Measurements from ENCODE around the gene TMEM44.

The TMEM44 gene, protein sequence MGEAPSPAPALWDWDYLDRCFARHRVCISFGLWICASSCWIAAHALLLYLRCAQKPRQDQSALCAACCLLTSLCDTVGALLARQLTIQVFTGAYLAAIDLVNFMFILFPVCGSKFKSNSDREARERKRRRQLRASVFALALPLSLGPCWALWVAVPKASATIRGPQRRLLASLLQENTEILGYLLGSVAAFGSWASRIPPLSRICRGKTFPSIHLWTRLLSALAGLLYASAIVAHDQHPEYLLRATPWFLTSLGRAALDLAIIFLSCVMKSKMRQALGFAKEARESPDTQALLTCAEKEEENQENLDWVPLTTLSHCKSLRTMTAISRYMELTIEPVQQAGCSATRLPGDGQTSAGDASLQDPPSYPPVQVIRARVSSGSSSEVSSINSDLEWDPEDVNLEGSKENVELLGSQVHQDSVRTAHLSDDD

DNA sequence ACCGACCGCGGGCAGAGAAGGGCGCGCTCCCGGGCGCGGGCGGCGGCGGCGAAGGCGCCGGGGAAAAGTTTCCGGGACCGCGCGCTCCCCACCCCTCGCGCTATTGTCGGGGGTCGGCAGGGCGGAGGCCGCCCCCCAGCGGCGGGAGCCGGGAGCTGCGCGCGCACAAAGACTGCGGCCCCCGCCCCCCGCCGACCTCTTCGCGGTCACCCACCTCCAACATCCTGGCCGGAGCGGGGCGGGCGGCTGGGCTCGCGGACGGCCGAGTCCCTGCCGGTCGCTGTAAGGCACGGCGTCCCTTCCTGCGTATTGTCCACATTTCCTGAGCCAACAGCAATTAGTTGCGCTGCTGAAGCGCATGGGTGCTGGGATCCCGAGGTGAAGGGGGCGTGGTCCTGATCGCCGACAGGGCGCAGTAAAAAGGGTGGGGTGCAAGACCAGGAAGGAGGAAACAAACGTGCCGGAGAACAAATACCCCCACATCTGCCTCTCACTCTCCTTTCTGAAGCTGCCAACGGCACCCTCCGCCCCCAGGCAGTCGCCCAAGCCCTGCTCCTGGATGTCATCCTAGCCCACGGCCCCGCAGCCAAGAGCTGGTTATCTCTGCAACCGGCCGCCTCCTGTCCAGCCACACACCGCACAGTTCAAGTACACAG is at the start of gene TMEM44:
Gene TMEM44 (minus strand): TSS at position 71 of the 656 bp plus-strand sequence. CDS start 204 bp downstream, outside the sequence.
- peak; percentile 52 for DNase-seq

DNA sequence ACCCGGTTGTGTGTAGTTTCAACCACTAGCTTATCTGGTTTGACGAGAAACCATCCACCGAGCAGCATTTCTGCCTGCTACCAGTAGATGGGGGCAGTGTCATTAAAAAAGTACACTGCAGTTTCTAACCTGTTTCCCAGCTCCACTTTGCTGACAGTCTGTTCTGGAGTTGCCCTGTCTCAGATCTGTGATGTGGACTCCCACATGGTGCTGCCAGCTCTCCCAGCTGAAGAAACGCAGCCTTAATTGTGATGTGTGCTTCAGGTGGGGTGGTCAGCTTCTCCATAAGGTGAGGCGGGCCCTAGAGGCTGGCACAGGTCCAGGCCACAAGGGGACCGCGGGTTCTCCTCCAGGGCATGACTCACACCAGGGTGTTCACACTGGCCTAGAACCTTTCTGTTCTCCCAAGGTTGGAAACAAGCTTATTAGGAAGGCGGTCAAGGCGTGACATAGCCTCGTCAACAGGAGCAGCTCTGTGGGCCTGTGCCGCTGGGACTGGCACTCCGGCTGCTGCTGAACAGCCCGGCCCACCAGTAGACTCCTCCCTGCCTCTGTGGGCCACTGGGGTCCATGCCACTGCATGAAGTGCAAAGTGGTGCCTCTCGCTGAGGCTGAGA is 49.6 kb upstream of the TMEM44 start:
- DNase-seq: peak; percentile 86

DNA sequence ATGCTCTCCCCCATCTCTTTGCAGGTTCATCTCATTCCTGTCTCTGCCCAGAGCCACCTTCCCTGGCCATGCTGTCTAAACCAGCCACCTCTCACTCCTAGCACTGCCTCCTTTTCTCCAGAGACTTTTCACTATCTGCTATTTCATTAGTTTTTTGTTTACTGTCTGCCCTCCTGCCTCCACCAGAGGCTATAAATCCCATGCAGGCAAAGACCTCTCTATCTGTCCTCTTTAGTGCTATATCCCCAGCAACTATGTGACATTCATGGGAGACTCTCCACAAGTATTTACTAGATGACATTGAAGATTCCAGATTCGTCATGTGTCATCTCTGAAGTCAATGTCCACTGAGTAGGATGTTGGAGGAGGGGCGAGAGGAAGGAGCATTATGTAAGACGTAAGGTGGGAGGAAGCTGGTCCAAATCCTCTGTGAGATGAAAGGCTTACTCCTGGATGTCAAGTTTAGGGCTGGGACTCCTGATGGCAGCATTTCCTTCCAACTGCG is 49.0 kb upstream of the TMEM44 start:
- no peak for DNase-seq

DNA sequence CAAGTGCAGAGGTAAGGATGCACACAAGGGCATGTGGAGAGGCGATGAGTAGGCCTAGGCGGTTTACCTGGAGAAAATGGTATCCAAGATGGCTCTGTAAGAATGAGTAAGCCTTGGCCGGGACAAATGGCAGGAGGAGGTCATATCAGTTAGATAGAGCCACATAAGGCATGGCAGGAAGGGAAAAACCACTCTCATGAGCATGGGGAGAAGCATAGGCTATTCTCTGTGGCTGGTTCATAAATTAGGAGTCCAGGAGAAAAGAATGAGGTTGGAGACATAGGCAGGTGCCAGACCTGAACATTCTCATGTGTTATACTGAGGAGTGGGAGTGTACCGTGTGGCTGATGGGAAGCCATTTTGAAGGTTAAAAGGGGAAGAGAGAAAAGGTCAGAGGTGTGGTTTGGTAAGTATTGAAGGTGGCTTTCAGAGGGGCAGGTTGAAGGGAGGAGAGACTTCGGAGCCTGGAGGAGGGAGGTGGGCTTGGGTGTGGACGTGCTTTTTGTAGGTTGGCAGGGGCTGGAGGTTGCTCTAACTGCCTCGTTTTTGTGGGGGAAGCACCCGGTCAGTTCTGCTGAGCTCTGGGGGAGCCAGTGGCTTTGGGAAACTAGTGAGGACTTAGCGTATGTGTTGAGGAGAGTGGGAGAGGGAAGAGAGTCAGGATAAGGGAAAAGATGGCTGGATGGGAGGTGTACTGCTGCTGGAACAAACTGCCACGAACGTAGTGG is 47.8 kb upstream of the TMEM44 start:
- no peak for DNase-seq

DNA sequence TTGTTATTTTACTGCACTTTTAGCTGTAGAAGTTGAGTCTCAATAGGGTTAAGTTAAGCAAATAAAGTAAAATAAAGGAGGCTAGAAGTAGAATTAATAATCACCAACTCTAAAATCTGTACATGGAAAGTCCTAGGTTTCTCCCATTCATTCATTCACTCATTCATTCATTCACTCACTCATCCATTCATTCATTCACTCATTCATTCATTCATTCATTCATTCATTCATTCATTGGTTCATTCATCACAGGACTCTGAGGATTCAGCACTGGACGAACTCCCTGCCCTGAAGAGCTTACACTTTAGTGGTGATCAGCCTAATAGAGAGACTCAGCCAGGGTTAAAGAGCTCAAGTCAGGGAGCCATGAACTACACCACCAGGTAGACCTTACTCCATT is 43.3 kb upstream of the TMEM44 start:
- no peak for DNase-seq

DNA sequence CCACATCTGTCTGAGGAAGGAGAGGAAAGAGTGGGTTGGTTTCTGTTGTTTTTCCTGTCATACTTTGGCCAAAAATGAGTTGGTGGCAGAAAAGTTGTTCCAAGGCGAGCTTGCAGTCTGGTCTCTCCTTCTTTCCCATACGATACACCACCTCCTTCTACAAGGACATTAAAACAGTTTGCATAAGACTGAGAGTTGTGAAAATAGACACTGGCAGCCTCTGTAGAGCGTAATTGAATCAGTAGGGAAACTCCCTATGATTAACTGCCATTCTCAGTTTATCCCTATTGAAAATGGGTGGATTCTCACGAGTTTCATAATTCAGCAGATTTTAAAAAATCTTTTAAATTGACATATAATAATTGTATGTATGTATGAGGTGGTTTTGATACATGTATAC is 42.5 kb upstream of the TMEM44 start:
- DNase-seq: no peak

DNA sequence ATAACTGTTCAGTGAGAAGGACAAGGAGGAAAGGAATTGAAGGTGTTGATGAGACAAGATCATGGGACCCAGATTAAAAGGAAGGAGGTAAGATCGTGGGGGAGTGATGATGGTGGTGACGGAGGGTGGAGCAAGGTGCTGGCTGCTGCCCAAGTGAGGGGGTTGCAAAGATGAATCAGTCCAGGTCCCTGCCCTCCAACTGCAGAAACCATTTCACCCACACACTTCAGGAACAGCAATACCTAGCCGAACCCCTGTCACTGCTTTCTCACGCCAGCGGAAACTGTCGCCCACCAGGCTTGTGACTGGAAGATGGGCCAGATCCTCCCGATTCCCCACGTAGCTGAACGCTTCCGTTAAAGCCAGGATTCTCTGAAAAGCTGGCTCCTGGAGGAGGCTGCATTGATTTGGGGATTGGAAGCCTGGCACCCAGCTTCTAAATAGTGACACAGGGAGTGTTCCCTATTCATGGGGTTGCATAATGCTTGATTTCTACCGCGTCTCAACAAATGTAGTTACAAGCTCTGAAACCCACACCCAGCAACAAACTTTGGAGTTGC is 41.9 kb upstream of the TMEM44 start:
- DNase-seq: no peak

DNA sequence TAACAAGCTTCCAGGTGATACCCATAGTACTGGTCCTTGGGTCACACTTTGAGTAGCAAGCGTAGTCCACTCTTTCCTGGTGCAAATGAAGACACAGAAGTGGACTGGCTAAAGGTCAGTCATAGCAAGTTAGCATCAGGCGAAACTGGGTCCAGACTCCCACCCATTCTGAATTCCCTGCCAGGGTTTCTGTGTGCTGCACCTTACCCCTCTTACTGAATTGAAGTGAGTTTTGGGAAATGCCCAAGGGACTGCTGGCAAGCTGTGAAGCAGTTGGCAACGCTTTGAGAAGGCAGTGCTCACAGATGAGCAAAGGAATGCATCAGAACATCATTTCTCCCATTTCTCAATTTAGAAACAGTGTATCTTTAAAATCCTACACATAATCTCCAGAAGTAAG is 40.5 kb upstream of the TMEM44 start:
- no peak for DNase-seq

DNA sequence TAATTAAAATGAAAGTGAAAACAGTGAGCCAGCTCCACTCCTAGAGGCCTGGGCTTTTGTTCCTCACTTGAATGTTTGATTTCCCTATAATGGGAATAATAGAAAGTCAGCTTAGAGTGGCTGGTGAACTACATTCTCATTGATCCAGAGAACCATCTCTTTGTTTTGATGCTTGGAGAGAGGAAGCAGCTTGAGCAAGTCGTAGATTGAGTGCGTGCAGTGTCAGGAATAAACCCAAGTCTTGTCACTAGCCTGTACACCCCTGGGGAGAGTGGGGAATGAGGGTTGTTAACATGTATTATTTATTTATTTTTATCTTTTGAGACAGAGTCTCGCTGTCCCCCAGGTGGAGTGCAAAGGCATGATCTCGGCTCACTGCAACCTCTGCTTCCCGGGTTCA is 39.7 kb upstream of the TMEM44 start:
- no peak for DNase-seq

DNA sequence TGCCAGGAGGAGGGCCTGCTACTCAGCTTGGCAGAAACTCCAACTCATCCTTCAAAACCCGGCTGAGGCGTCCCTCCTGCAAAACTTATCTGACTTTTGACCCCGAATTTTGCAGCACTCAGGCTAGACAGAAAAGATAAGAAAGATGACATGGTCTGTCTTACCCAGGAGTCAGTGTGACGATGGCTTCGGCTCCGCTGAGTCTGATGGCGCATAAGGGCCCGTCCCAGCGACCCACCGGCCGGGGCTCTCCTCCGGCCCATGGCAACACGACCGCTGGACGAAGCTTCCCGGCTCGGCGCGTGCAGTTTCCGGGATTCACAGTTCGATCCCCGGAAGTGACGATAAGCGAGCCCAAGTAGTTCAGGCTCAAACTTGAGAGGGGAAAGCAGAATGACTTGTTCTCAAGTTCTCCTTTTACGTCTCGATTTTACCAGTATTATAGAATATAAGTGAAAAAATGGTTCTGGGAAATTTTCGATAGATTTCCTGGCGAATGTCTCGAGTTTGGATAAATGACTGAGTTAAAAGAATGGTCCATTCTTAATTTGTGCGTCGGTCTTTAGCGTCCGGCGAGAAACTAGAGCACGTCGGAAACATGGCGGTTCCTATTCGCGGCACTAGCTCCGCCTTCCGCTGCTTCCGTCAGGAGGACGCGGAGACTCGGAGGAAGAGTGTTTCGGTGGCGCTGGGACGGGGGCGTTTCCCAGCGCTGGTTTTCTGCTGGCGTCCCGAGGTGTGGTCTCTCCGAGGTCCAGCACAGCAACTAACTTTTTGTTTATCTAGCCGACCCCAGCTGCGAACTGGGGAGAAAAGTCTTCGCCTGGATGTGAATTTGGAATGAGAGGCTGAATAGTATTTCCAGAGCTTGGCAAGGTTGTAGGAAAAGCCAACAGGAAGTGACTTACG is 38.9 kb upstream of the TMEM44 start, which contains the start of gene LSG1:
Gene LSG1 (minus strand): TSS at position 292 of the 909 bp plus-strand sequence. CDS start 29 bp downstream, at position 263.
- DNase-seq: peak; percentile 94

DNA sequence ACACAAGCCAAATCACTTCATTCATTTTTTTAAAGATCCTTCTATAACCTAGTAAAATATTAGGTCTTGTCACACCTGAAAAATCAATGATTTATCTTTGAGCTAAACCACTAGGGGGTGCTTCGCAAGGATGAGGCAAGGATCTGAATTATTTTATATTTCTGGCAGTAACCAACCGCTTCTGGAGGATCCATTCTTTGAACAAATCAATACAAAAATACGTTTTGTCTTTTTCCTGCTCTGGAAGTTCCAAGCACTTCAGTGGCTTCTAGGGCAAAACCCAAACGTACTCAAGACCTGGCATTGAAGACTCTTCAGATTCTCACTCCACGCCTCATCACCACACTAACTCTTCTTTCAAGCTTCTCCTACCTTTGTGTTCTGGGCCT is 38.3 kb upstream of the TMEM44 start:
- DNase-seq: no peak

DNA sequence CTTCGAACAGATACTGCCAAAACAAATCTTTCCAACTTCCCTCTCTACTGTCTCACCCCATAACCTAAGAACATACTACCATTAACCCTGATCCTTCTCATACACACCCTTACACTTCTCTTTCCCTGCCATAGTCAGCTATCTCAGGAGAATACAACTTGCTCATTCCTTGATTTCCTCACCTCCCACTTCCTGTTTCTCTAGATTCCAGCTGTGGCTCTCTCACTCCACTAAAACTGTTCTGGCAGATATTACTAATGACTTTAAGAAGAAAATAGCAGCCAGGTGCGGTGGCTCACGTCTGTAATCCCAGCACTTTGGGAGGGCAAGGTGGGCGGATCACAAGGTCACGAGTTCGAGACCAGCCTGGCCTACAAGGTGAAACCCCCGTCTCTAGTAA is 34.1 kb upstream of the TMEM44 start:
- no peak for DNase-seq

DNA sequence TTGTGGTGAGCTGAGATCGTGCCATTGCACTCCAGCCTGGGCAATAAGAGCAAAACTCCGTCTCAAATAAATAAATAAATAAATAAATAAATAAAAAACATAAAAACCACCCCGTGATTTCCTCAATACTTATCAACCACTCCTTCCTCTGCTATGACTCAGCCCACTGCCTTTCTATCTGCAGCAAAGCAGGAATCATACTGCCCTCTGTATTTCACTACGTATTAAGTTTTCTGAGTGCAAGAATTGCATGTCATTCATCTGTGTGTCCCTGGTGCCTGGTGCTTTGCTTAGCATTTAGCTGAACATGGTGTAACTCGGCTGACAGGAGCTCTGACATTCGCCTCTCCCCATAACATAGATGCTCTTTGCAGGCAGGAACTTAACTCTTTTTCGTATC is 31.6 kb upstream of the TMEM44 start:
- no peak for DNase-seq

DNA sequence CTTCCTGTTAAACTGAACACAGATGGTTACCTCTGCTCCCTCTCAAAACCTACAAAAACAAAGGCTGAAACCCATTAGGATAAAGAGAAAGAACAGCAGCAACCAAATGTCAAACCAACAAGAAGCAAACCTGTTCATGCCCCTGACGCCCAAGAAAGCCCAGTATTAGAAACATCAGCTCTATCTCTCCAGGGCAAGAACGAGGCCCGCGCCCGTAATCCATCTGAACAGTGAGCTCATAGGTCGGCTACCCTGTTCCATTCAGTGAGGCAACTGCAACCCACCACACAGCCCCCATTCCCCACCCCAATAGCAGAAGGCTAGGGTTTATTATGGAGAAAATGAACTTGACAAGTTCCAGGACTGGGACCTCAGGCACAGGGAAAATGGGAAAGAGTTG is 28.7 kb upstream of the TMEM44 start:
- DNase-seq: peak; percentile 89

DNA sequence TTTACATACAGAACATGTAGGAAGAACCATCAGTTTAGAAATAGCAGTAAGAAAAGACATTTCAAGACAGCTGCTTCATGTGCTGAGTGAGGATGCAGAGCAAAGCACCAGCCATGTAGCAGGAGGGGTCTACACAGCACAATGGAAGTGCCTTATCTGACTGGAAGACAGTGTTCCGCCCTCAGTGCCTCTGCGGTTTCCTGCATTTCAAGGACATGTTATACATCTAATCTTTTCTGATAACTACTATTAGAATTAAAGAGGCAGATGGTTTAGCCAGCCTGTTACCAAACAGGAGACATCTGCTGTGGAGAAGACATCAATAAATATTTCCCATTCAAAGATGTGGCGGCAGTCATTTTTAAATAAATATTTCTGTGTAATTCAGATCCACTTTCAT is 28.2 kb upstream of the TMEM44 start:
- DNase-seq: peak; percentile 89

DNA sequence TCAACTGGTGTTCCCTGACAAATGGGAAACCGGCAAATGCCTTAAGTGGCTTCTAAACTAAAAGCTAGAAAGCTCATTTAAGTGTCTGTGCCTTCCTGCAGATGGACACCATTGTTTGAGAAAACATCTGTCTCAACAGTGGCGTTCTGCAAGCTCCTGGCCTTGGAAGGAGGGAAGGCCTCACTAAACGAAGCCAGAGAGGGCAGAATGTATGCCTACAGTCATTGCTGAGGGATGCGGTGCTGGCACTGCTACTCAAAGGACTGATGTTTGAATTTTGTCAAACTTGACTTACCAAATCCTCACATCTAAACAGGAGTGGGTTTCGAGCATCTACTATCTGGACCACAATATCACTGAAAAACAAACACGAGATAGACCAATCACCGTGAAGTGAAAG is 26.6 kb upstream of the TMEM44 start:
- no peak for DNase-seq

DNA sequence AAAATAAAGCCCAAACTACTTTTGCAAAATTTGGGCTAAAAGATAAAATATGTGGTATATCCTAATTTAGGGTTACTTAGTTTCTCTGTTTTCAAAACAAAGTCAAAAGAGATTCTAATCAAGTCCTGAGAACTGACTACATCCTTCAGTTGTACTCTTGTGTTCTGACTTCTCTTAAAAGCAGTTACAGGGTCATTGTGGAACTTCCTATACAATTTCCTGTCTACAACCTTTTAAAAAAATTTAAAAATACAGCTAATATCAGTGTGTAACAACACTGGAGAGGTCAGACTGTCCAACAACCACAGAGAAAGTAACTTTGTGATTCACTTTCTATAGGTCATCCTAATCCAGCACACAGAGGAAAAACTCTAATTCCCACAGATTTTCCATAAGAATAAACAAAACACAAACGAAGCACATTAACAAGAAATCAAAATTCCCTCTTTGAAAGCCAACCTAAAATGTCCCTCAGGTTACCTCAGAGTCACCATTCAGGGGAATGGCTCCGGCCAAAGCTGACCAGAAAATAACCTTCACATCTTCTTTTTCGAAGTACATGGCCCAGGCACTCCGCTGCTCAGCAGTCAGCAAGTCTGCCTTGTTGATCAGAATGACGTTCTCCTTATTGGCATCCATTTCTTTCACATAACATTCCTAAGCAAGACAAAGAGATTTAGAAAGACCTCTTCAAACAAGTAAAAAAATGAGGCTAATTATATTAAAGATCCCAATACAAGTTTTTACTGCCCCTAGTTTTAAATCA is 25.4 kb upstream of the TMEM44 start:
- DNase-seq: no peak

DNA sequence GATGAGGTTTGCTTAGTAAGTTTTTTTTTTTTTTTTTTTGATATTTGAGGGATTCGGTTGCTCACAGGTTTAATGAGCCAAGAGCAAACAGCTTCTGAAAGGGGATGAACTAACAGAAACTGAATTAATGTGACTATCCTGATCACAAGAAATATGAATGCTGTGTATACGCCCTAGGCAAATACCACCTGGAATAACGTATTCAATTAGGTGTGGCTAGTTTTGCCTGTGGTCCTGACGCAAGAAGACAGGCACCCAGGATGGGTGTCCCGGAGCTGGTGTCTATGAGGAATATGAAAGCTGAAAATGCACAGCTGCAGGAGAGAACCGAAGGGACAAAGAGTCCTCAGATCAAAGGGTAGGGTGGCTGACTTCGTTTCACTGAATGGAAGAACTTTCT is 24.2 kb upstream of the TMEM44 start:
- DNase-seq: no peak

DNA sequence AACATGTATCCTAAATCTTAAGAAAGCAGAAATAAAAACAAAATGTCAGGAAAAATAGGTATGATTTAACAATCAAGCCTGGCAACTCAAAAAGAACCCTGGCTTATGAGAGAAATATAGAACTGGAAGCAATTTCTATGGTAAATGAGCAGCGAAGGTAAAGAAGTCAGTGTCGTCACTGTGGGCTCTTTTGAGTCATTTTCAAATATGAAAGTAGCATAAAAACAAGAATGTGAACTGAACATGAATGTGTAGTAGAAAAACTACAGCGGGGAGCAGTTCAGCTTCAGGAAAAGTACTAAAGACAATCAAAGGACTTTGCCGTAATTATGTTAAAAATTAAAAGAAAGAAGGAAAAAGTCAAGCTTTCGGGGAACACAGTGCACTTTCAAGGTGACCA is 21.2 kb upstream of the TMEM44 start:
- no peak for DNase-seq

DNA sequence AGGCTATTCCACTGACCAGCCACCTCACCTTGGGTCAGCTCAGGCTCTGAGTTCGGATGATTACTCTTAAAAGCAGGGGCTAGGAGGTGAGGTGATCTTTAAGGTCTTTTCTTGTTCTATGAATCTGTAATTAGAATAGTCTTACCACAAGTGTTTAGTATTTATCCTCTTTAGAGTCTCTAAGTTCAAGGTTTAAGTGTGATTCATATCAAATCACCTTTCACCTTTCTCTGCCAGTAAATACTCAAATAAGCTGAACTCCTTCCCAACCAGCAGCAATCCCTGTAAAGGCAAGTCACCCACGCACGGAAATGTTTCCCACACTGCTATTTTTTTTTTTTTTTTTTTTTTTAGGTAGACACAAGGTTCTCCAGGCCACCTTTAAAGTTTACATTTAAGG is 14.5 kb upstream of the TMEM44 start:
- DNase-seq: no peak

DNA sequence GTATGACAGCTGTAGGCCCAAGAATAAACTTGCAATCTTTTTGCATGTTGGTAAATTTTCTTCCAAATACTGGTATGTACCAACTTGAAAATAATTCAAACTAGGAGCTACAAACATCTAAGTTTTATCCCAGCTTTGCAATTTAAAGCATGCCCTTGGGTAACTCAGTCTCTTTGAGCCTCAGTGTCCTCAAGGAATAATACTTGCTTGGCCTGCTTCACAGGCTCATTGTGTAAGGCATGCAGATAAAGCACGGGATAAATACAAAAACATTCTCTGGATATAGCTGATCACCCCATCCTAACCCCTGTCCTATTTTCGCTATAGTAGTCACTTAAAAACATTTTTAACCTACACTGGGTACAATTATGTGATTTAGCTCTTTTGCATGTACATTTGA is 9.6 kb upstream of the TMEM44 start:
- no peak for DNase-seq
